CD4-positive, alpha-beta T cell treated with Interferon alpha-2 for 1 hour (primary cell): ENCODE data around the gene C1orf21.
"Not testable (repeated sequence)": the region's sequence is repeated elsewhere in the genome, so short reads cannot be mapped to it uniquely, and the experiment has no call there.

Experiments
- DNase-seq, 2 donors: peaks; one replicate each; pipeline ENCODE4 v3.0.0-alpha.2; 2020 to 2022

The C1orf21 gene

DNA sequence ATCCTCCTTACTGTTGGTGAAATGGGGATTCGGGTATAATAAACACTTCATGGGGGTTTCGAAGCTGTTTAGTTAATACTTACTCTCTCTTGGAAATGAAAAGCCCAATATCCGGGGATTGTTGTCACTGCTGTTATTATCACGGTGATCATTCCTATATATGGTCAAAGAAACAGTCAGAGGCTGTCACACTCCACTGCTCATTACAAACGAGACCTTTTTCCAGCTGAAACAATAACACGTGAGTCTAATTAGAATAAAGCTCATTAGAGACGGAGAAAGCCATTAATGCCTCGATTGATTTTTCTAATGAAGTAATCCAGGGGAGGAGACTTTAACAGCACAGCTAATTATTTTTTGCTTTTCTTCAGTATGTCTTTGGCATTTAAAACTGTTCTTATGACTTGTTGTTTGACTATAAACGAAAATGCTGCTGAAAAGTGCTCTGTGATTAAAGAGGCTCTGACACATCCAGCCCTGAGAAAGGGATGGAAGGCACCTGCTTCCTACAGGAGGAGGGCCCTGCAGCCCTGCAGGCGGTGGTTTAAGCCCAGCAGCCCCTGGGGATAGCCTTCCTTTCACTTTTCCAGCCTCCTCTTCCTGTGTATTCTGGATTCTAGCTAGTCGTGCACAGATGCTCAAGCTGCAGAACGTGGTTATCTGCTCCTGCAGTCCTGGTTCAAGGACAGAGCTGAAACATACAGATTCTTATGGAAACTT is 224.2 kb downstream of the C1orf21 start:
- DNase-seq: no peak

DNA sequence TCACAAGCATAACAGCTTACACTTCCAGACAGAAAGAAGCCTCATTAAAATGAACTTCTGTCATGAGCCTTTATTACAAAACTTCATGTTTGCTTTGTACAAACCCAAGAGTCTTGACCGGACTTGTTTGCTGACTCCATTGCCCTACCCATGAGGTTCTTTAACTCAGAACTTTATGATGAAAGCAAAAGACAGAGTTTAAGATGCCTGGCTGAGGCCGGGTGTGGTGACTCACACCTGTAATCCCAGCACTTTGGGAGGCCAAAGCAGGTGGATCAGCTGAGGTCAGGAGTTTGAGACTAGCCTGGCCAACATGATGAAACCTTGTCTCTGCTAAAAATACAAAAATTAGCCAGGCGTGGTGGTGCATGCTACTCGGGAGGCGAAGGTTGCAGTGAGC is 225.4 kb downstream of the C1orf21 start:
- DNase-seq: not testable (repeated sequence)

DNA sequence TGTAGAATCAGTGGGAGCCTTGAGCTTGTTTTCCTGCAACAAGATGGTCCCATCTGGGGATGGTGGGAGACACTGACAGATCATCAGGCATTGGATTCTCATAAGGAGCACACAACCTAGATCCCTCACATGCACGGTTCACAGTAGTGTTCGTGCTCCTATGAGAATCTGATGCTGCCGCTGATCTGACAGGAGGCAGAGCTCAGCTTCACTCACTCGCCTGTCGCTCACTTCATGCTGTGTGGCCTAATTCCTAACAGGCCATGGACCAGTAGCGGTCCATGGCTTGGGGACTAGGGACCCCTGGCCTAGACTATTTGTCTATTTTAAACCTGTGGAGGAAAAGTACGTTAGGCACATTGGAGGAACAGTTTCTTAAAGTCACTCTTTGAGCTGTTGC is 227.8 kb downstream of the C1orf21 start:
- DNase-seq: no peak

DNA sequence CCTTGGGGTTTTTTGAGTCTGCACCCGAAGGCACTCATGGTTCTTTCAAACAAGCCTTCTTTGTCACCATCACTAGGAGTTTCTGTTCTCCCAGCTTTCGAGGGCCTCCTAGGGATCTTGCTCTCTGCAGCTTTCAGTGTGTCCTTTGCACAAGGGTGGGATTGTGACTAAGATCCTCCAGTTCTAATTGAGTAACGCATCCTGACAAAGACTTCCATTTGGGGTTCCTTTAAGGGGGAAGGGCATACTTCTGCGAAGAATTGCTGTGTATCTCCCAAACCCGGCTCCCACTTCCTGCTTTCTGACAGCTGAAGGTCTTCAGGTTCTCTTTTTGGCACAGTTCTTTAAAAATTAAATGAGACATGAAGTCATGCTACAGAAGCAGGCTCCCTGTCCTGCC is 228.5 kb downstream of the C1orf21 start:
- no peak for DNase-seq

DNA sequence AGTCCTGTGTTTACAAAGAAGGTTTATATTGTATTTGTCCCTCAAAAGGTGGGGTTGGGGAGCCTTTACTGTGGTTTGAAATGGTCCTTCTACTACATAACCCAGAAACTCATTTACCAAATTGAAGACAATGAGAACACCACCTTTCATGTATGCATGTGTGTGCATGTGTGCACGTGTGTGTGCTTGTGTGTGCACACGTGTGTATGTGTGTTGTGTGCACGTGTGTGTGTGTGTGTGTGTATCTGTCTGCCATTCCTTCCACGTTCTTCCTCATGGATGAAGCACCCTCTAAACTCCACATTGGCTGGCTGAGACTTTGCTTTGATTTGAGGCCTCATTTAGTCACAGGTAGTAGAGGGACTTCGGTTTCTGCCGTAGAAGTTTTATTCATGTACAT is 229.7 kb downstream of the C1orf21 start:
- DNase-seq: no peak

DNA sequence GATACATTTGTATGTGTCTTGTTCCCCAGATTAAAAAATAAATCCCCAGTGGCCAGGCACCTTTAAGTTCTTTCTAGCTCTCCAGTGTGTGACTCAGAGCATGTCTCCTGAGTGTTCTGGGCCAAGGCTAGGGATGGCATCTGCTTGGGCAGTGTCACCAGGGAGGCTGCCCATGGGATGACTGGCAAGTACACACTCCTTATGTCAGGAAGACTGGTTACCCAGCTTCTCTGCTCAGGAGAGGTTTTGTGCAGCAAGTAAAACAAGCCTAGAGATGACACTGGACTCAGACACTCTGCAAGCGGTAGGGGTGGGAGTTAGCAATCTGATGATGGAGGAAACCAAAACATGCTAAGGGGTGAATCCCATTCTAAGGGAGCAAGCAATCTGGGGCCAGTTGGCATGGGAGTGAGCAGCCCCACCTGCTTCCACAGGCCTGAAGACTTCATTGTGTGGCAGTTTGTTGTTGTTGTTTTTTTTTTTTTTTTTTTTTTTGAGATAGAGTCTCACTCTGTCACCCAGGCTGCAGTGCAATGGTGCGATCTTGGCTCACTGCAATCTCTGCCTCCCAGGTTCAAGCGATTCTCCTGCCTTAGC is 230.7 kb downstream of the C1orf21 start:
- DNase-seq: no peak

DNA sequence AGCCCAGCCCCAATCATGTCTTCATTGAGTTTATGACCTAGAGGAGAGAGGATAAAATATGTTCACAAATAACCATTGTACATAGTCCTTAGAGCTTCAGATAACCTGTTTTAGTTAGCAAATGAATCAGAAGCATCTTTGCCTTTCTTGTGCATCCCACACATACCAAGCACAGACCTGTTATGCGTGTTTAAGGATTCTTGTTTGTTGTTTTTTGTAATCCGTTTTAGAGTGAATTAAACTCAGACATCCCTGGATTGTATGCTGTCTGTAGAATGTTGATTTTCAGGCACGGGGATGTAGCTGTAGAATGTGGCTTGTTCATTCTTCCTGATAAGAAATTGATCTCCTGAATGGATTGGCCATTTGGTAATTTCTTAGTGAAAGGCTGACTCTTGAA is 232.0 kb downstream of the C1orf21 start:
- no peak for DNase-seq

DNA sequence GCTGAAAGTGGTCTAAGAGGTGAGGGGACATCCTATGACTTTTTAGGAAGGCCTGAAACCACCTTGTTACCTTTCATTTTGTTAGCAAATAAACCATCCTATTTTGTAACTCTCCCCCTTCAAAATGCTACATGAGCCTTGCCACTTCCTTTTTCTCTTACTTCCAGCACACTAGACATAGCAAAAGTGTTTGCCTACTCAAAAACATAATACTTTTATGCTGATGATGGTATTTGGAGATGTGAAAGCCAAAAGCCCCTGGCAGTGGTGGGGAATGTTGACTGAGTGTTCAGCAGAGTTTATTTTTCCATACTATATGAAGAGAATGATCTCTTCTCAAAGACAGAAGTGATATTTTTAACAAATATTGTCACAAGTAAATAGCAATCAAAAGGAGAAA is 233.6 kb downstream of the C1orf21 start:
- no peak for DNase-seq

DNA sequence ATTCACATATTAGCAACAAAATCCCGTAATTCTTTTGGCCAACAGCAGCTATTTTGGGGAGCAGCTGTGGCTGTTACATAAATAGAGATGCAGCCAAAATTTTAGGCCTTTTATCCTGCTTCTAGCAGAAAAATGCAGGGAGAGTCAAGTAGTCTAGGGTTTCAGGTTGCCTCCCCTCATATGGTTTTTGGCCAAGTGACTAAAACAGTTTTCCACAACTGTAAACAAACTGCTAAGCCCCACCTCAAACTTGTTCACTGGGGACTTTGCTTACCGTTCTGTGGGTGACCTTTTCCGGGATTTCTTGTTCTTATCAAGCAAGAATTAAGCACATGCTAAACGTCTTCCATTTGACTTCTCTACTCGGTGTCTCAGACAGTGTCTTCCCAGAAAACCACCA is 234.4 kb downstream of the C1orf21 start:
- DNase-seq: no peak

DNA sequence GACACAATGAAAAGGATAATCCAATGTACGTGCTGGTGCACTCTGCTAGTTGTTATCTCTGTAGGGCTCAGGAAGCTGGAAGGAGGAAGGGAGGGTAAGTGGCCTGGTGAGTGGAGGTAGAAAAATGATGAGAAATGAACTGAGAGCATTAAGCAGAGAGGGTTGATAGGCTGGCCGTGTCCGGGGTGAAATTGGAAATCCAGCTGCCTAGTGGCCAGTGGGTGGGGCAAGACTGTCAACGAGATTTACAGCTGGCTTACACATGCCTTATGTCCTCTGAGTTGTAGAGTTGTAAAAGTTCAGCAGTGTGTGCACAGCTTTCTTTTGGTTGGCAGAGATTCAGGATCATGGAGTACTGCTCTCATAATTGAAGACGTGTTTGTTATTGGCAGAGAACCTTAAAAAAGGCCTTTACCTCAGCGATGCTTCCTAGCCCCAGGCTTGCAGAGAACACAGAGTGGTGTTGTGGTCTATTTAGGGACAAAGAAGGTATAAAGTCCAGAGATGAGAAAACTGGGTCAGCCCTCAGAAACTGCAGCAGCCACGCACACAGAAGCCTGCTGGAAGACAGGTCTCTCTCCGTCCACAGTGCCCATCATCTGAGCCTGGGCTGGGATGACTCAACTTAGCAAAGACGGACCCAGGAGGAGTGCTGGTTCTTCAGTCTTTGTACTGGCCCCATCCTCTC is 235.5 kb downstream of the C1orf21 start:
- no peak for DNase-seq

DNA sequence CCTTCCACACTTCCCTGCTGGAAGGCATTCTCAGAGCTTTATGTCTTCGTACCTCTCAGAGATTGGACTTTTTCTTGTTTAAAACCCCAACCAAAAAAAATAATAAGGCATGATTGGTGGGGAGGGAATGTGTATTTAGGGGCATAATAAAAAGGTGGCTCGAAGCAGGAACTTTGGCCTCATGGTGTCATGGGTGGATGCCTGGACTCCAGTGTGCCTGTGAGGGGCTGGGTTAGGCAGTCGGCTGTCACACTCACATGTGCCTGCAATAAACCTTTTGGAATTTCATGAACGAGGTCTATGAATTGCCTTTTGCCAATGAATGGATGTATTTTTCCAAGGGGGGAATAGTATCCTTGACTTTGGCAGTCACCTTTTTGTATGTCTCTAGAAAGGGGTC is 236.6 kb downstream of the C1orf21 start:
- DNase-seq: no peak

DNA sequence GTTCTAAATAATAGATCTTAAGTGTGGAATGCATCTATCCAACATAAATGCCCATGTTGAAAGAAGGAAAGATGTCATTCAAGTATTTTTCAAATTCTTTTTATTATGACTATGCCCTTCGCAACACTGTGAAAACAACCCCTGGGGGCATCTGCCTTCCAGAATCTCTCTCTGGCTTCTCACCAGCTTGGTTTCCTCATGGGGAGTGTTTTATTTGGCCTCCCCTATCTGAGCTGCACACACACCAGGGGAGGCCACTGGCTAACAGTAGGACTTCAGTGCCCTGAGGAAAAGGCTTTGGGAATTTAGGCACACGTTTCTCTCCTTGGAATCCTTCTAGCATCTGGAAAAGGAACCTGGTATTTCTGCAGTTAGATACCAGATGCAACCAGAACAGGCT is 237.2 kb downstream of the C1orf21 start:
- DNase-seq: no peak

DNA sequence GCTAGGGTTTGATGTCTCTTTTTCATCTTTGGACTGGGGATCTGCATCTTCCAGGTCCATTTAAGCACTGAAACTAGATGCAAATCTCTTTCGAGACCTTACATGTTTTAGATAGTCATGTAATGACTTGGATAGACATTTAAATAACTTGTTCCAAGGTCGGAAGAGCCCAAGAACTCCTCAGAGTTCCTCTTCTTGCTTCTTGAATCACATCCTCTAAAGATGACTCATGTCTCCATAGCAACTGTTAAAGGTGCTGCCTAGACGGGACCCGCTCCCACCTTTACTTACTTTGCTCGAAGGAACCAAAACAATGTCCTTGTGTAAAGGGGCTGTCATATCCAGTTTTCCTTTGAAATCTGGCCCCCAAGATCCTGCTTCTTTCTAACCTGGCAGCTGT is 237.8 kb downstream of the C1orf21 start:
- no peak for DNase-seq

DNA sequence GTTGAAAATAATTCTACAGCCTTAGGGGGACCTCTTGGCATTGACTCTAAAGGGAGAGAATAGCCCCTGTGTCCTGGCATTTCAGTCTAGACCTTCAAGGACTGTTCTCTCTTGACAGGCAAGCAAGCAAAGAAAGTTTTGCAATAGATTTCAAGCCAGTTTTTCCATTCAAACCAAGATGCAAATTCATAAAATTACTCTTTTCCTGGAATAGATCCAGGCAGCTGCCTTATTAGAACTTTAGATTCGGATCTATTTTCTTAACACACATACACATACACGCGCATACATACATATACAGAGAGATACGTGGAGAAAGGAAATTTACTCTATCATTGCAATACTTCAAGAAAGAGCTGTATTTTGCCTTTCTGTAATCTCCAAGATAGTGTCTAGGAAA is 238.4 kb downstream of the C1orf21 start:
- no peak for DNase-seq

DNA sequence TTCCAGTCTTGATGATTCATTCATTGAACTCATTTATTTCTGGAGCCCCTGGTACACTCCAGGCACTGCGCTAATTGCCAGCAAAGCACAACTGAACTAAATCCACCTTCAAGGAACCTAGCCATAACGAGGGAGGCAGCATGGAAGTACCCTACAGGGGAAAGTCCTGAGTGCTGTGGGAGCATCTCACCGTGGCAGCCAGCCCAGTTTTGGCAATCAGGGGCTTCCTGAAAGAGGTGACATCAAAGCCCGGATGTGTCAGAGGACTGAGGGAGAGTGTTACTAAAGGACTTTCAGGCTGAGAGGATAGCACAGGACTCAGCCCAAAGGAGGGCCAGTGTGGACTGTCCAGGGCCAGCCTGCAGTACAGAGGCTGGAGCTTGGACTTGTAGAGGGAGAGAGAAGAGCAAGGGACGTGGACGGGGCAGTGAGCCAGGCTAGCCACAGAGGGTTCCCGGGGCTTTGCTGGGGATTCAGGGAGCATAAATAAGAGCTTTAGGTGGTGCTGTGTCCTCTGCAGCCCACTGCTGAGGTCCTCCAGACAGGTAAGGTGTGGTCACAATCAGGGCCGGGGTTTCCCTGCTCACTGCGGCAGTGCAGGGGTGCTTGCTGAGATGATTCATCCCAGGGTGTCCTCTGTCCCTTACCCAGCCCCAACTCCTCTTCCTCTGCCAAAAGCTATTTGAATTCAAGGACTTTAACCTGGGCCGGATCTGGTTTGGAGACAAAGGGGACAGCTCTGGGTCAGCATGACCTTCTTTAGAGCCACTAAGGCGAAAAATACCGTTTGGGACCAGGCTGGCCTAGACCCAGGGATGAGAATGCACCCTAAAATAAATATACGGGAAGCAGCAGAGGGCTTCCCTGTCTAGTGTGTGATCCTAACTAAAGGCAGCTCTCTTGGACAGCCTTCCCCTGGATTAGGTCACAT is 239.5 kb downstream of the C1orf21 start:
- DNase-seq: no peak

DNA sequence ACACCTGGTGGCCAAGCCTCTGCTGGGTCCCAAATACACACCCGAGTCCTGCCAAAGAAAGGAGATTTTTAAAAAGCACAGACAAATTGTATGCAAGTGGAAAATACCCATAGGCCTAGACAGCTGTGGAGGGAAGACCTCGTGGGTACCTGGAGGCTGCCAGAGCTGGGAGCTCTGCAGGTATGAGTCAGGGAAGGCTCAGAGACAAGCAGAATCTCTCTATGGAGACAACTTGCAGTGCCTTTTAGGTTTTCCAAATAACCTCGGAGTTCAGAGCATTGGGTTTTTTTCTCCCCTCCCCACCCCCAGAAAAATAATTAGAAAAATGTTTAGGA is 240.1 kb downstream of the C1orf21 start:
- no peak for DNase-seq

DNA sequence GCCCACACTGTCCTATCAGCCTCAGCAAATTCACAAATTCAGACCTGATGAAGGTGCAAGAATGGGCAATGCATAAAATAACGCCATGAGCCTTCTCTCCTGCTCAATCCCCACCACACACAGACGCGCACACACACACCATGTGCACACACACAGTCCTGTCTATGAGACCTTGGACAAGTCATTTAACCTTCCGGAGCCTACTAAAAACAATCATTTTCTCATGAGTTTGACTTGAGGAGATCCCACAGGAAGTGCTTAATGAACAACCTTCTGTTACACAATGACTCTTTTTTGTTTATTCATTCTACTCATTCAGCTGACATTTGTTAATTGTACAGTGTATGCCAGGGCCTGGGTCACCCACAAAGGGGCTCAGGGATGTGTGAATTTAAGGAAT is 242.4 kb downstream of the C1orf21 start:
- no peak for DNase-seq

DNA sequence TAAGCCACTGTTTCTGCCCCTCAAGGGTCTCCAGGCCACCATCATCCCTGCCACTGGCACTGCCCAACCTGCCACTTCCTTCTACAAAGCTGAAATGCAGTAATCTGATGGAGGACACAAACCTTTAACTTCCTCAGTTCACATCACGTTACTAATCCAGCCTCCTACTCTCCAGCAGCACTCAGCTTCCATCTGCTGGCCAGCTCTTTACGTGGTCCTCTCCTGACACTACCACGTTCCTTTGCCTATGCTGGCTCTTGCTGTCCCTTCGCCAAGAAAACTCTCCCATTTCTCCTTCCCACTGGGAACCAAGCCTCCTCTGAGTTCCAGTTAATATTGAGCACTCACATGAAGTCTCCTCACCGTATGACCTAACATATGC is 243.8 kb downstream of the C1orf21 start:
- DNase-seq: no peak

DNA sequence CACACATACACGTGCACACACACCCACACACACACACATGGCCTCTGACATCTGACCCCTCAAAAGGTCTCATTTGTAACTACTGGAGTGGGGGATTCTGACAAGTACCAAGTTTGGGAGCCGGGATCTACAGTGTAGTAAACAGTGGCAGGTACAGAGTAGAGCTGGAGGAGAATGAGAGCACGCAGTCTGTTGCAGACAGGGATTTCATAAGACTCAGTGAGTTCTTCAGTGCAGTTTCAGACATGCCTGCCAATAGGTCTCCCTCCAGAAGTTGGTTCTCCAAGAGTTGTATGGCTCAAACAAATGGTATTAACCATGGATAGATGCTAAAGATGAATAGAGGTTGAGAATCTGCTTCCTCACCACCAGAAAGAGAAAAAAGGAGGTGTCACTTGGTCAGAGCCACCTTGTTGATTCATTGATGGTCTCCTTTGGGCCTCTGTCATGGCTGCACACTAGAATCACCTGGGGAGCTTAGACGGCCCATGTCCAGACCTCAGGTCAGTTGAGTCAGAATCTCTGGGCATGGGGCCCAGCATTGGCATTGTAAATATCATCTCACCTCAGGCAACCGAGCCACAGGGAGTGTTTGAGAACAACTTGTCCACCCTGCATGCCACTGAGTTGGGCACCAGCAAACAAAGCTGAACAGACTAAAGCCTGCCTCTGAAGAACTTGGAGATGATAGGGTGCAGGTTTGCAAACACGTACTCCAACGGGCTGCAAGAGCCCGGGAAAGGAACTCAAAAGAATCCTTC is 245.8 kb downstream of the C1orf21 start:
- no peak for DNase-seq

DNA sequence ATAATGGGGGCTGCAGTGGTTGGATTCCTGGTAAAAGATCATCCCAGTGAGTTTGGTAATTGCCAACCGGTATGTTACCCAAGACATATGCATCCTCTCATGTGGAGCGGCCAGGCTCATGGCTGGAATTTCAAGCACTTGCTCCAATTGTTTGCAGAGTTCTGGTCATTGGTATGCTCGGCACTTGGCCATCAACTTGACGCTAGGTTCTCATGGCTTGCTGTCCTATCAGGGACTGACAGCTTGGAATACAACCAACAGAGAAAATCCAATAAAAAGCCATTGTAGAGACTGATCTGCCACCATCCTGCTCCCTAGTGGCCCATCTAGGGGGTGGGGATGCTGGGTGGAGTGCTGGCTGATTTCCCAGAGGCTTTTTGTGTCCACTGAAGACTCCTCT is 247.0 kb downstream of the C1orf21 start:
- DNase-seq: no peak

DNA sequence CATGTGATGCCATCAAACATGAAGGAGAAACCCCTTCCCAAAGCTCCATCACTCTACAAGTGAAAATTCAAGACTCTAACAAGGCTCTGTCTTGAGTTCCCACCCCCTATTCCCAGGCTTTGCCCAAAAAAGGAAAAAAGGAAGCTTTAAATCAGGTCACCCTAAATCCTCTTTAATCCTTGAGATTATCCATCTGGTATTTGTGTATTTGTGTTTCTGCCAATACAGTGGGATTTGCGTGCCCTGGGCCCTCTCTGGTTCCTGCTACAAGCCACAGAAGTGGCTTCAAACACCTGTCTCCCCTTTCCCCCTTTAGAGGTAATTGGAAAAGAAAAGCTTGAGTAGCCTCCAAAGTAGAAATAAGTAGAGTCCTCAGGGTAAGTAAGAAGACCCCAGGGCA is 247.5 kb downstream of the C1orf21 start:
- no peak for DNase-seq

DNA sequence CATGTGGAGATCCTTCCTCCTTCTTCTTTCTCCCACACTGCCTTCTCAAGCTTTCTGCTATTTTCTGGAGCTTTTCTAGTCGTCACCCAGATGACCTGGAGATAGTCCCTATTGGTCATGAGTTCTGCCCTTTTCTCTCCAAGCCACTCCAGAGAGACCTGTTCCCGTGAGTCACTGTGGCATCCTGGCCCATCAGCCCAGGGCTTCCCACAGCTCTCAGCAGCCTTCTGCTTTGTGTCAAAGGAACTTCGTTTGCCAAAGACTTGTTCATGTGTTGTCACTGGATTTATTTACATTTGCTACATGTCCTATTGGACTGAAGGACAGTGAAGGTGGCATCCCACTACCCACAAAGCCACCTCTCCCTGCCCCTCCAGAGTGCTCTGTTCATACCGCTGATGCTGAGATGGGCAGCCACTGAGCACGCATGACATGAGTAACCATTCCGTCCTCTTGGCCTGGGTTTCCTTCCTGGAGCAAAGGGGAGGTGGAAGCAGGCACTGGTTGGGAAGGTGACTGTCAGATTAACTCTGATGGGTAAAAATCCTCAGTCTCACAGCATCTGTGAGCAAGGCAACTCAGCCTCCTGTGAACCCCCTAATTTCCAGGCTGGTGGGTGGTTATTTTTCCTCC is 248.6 kb downstream of the C1orf21 start:
- DNase-seq: no peak
